CD4-positive, alpha-beta T cell (primary cell): ENCODE measurements around the gene DHRSX. TPM values are rescaled to one million over a fixed set of nuclear protein-coding genes. Genes with fewer than 3 reads are reported as not detected.

Experiments
- ATAC-seq: fragments of 200-7000 bp; cut with Tn5 transposase; one replicate; pipeline ENCODE4 v1.10.0; 2022; ENCODE audit warnings: mild to moderate bottlenecking; ENCODE audit not compliant: poor library complexity
- CTCF ChIA-PET: fragments of 350-600 bp; sonication (Branson Sonifier 250); formaldehyde crosslinking; loops from one replicate; lab custom pipeline; 2021; ENCODE audit warnings: antibody characterized with exemption, inconsistent platforms; lab: Charles Lee
- POLR2A ChIA-PET: fragments of 350-600 bp; sonication (Branson Sonifier 250); formaldehyde crosslinking; loops from one replicate; lab custom pipeline; 2021; ENCODE audit warnings: antibody characterized with exemption, inconsistent platforms; lab: Charles Lee
- DNase-seq, 14 experiments: peaks; one replicate each; pipeline ENCODE4 v3.0.0-alpha.2; 2013 to 2020; ENCODE audit warnings: mixed read lengths in 2 of 14
- H3K27ac ChIP-seq, 2 donors: one replicate each; pipeline versions ENCODE4 v1.5.1 to v1.7.0; 2013; ENCODE audit warnings: low read length in 2 of 2, low read depth in 1 of 2, mild to moderate bottlenecking in 1 of 2
- H3K27me3 ChIP-seq, 2 experiments: 1 replicate in 1 of 2; 2 replicates in 1 of 2; pipeline versions ENCODE4 v1.6.1 to v1.7.0; 2013; ENCODE audit warnings: low read length in 2 of 2, control low read depth in 1 of 2, mild to moderate bottlenecking in 1 of 2, moderate library complexity in 1 of 2; ENCODE audit not compliant: insufficient read depth in 2 of 2, control insufficient read depth in 1 of 2
- H3K36me3 ChIP-seq: one replicate; pipeline ENCODE4 v1.6.1; 2013; ENCODE audit warnings: low read length, control low read depth; ENCODE audit not compliant: insufficient read depth
- H3K4me1 ChIP-seq: one replicate; pipeline ENCODE4 v1.6.1; 2013; ENCODE audit warnings: low read length, control low read depth; ENCODE audit not compliant: insufficient read depth
- H3K4me3 ChIP-seq: one replicate; pipeline ENCODE4 v1.5.1; 2013; ENCODE audit warnings: mild to moderate bottlenecking, low read length, moderate library complexity
- H3K9me3 ChIP-seq, 2 experiments: 1 replicate in 1 of 2; 2 replicates in 1 of 2; pipeline versions ENCODE4 v1.6.1 to v1.7.0; 2013; ENCODE audit warnings: low read length in 2 of 2, mild to moderate bottlenecking in 2 of 2, control low read depth in 1 of 2, moderate library complexity in 1 of 2; ENCODE audit not compliant: control insufficient read depth in 1 of 2, insufficient read depth in 1 of 2
- H3K27ac Mint-ChIP-seq: one replicate; pipeline ENCODE4 v1.8.0; 2020; ENCODE audit warnings: mixed read lengths
- H3K27me3 Mint-ChIP-seq: one replicate; pipeline ENCODE4 v1.8.0; 2021; ENCODE audit warnings: mixed read lengths
- H3K36me3 Mint-ChIP-seq: one replicate; pipeline ENCODE4 v1.8.0; 2021; ENCODE audit warnings: low read depth, mixed read lengths
- H3K4me1 Mint-ChIP-seq: one replicate; pipeline ENCODE4 v1.8.0; 2021; ENCODE audit warnings: low read depth, mixed read lengths
- H3K4me3 Mint-ChIP-seq: one replicate; pipeline ENCODE4 v1.8.0; 2020; ENCODE audit warnings: mild to moderate bottlenecking, mixed read lengths
- H3K9me3 Mint-ChIP-seq: one replicate; pipeline ENCODE4 v1.8.0; 2020; ENCODE audit warnings: mixed read lengths
- intact Hi-C, 2 experiments: fragments of 100-400 bp; cut with DNase I in 1 of 2; cut with micrococcal nuclease in 1 of 2; formaldehyde crosslinking; loops; one replicate each; pipeline versions ENCODE4 v1.15.1 to v1.9.0; 2023 to 2025; cut with DNase I, micrococcal nuclease
- total RNA-seq, 174 experiments: library from RNA in 2 of 174; stranded (reverse) in 2 of 174; gene quantifications; one replicate each; pipeline ENCODE4 v1.2.3 and lab custom pipeline; 2021 to 2026
- TF ChIP-seq, protein P1 (sequence below): fragments of 200-600 bp; IDR thresholded peaks from one replicate; pipeline ENCODE4 v1.8.0; 2022; ENCODE audit warnings: antibody characterized with exemption, mild to moderate bottlenecking

Gene DHRSX
- total RNA-seq, 2 experiments from 2014 or later = 12.1 to 13.9 TPM

- Mint-ChIP-seq H3K4me1 (no peaks in the 10 kb centered on the region), H3K27ac (no peak overlapping the region), H3K9me3 (peaks cover 9% of the 10 kb centered on the region), H3K36me3 (peaks cover 15% of the 10 kb centered on the region), H3K4me3 (no peak overlapping the region), H3K27me3 (no peaks in the 10 kb centered on the region)
- CTCF ChIA-PET = no interaction called here
- DNase-seq = no peak
- no peaks in the 10 kb centered on the region for H3K4me1 ChIP-seq
- peaks cover 0 to 57% of the 10 kb centered on the region in 2 experiments for H3K9me3 ChIP-seq
- no peak overlapping the region for H3K4me3 ChIP-seq
- ATAC-seq = no peak
- H3K27me3 ChIP-seq = no peaks in the 10 kb centered on the region
- intact Hi-C loops = no loop called here
- H3K27ac ChIP-seq = no peak overlapping the region
- H3K36me3 ChIP-seq = no peaks in the 10 kb centered on the region
- POLR2A ChIA-PET = no interaction called here
- TF ChIP-seq, protein P1, sequence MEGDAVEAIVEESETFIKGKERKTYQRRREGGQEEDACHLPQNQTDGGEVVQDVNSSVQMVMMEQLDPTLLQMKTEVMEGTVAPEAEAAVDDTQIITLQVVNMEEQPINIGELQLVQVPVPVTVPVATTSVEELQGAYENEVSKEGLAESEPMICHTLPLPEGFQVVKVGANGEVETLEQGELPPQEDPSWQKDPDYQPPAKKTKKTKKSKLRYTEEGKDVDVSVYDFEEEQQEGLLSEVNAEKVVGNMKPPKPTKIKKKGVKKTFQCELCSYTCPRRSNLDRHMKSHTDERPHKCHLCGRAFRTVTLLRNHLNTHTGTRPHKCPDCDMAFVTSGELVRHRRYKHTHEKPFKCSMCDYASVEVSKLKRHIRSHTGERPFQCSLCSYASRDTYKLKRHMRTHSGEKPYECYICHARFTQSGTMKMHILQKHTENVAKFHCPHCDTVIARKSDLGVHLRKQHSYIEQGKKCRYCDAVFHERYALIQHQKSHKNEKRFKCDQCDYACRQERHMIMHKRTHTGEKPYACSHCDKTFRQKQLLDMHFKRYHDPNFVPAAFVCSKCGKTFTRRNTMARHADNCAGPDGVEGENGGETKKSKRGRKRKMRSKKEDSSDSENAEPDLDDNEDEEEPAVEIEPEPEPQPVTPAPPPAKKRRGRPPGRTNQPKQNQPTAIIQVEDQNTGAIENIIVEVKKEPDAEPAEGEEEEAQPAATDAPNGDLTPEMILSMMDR = no peak
Measured at GRCh38 chrX:2176274-2176673, 324.5 kb downstream of the DHRSX start.

DNA sequence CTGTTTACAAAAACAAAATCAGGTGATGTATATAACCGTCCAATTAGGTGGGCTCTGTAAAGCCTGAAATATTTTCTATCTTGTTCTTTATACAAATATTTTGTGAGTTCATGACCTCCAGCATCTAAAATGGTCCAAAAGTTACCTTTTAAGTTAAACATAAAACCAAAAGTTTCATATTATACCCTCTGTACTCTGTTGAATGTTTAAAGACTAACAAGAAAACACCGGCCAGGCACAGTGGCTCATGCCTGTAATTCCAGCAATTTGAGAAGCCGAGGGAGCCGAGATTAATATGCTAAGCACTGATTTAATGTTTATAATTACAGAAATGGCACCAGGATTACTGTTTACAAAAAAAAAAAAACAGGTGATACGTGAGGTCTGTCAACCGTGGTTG is 328.4 kb downstream of the DHRSX start:
- Mint-ChIP-seq H3K9me3 (peaks cover 16% of the 10 kb centered on the region), H3K36me3 (peaks cover 15% of the 10 kb centered on the region)
- intact Hi-C loops = no loop called here

More for the DNA sequence above, 328.4 kb downstream of the DHRSX start:
- Mint-ChIP-seq H3K4me3 (no peak overlapping the region), H3K4me1 (no peaks in the 10 kb centered on the region), H3K27me3 (no peaks in the 10 kb centered on the region), H3K27ac (no peak overlapping the region)
- Histone ChIP-seq H3K9me3 (peaks cover 14 to 68% of the 10 kb centered on the region in 2 experiments), H3K4me3 (no peak overlapping the region), H3K27ac (no peak overlapping the region), H3K4me1 (no peaks in the 10 kb centered on the region), H3K27me3 (no peaks in the 10 kb centered on the region), H3K36me3 (no peaks in the 10 kb centered on the region)
- ATAC-seq = no peak
- POLR2A ChIA-PET = no interaction called here
- no peak for DNase-seq
- CTCF ChIA-PET = no interaction called here
- TF ChIP-seq, protein P1 = no peak

Other genes starting within 250 kb of the DHRSX start
- 10 to 100 TPM; 15.8 to 16.1 TPM for gene ZBED1, start within 50 bp of the DHRSX start, total RNA-seq
- gene CD99, start 190.3 kb upstream of the DHRSX start, total RNA-seq = 100 to 1,000 TPM; 170 to 184 TPM